NCI-H2107 treated with DMSO at 0.1 percent for 48 hours (cell line): Measurements from ENCODE around the gene PRPF40B.

Source experiments
- DNase-seq: peaks from one replicate; lab custom pipeline; 2025; ENCODE audit not compliant: unreplicated experiment; lab: John Stamatoyannopoulos, UW

PRPF40B gene

DNA sequence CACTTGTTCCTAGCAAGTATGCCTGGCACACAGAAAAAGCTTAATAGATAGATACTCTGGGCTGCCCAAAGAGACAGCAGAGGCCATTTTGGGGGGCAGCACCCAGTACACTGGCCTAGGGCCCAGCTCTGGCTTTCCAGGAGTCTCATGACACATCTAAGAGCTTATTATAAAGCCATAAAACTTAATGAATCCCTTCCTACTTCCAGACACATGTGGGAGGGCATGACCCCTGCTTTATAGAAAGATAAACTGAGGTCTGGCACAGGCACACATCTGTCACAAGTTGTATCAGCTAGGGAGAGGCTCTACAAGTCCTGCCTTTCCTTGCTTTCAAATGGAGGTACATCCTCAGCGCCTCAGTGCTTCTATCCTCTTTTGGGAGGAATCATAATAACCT lies 56.7 kb downstream of the PRPF40B start:
- no peak for DNase-seq

GRCh38 chr12:49683599-49684309 lies 60.4 kb downstream of the PRPF40B start:
- DNase-seq = peak; percentile 32

DNA sequence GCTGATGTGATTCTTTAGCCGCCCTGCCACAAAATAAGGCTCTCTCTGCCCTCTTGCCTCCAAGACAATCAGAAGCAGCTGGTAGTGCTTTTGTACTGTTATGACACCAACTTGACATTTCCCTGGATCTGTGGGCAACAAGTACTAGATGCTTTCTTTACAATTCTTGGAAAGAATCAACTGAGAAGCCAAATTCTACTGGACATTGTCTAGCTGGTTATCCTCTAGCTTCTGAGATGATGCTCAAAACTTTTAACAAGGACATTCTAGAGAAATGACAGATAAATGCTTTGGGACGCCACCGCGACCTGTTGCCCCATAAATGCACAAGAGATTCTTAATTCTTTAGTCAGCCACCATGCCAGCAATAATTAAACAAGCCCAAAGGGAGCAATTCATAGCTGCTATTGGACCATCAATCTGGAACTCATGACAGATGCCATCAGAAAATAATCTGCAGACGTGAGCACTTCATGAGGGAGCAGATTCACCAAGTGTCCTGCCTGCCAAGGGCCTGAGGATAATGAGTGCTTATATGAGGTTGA lies 61.0 kb downstream of the PRPF40B start:
- DNase-seq = no peak

DNA sequence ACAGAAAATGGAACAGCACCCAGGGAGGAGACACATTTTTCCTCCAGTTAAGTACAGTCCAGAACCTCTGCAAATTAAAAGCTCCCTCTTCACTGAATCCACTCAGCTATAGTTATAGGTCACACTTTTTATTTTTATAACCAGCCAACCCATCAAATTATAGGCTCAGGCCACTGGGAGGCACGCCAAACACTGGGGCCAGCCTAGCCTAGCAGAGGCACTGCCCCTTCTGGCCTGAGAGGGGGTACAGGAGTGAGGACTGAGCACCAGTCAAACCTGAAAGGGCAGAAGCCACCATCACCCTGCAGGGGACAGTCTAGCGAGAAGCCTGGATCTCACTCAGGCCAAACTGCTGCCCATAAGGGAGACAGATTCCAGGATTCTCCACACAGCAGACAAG lies 64.6 kb downstream of the PRPF40B start:
- DNase-seq = no peak

GRCh38 chr12:49689237-49689636 lies 65.9 kb downstream of the PRPF40B start:
- no peak for DNase-seq

GRCh38 chr12:49689785-49690184 lies 66.4 kb downstream of the PRPF40B start:
- DNase-seq = no peak

- no peak for DNase-seq
Observed at GRCh38 chr12:49692851-49693250, 69.5 kb downstream of the PRPF40B start.

- no peak for DNase-seq
Observed at GRCh38 chr12:49693931-49694444, 70.6 kb downstream of the PRPF40B start.
